HL-60/S4 (cell line): ENCODE measurements around the gene CYTH1.

Experiments
- in situ Hi-C: fragments of 300-500 bp; cut with MboI; formaldehyde crosslinking; loops from 2 replicates; pipeline ENCODE4 v1.14.3; 2022; ENCODE audit warnings: low sequenced_read_pairs

Gene CYTH1

GRCh38 chr17:78697122-78697521 is 85.0 kb downstream of the CYTH1 start:
- in situ Hi-C loops, result no loop called here

DNA sequence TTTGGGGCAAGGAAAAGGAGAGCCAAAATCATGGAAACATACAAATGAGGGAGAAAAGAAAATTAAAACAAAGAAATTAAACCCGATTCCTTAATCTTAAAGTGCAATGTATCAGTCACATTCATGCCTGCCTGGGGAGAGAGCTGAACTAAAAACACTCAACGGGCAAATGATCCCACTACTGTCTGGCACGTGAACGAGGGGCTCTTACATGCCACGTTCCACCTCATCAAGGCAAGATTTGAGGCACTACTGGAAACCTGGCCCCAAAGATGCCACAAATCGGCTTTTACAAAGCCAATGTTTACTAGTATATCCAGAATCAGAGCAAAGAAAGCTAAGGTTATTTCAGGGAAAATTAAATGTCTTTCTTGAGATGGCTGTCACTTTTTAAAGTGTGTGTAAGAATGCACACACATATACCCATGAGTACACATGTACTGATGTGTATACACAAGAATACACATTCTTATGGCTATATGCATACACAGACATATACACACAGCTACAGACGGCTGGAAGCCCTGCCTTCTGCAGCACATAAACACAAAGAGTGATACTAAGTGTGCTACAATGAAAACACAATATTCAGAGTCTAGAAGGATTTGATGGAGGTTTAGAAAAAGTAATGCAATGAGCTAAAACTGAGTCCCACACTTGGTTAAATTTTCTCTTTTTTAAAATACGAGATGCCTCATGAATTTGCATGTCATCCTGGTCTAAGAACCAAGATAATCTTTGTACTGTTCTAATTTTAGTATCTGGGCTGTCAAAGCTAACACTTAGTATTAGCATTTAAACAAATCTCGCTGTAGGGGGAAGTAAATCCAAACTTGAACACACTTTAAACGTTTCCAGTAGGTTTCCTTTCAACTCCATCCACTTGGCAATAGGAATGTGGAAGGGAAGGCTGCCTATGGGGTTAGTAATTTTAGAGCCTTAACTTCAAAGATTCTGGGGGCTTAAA is 85.8 kb downstream of the CYTH1 start:
- in situ Hi-C loops, result no loop called here

DNA sequence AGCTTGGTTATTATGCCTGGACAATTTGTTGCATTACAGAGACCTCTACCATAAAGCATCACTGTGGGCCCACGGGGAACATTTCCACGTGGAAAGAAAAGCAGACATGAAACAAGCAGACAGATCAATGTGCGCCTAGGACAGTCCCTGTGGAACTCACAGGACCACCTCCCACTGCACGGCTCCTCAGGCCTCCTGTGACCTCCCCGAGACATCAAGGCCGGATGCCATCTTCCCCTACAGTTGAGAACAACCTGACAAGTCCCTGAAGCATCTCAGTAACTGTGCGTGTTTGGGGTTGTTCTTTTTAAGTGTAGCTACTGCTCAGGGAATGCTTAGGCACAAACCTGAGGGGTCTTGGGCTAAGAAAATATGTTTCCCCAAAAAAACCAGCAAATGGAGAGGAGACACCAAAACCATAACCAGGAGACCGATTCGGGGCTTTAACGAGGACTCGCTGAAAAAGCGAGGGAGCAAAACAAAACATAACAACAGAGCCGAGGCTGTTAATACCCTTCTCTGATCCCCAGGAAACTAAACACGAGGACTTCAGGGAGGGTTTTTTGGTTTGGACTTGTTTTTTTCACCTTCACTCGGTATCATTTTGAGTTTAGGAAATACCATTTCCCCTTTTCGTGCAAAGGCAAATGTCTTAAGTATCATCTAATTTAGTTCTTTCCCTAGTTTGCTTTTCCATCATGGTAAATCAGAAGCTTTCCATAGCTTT is 87.1 kb downstream of the CYTH1 start:
- in situ Hi-C loops, result no loop called here

- in situ Hi-C loops, result no loop called here
Measured at GRCh38 chr17:78693346-78694083, 88.6 kb downstream of the CYTH1 start.

DNA sequence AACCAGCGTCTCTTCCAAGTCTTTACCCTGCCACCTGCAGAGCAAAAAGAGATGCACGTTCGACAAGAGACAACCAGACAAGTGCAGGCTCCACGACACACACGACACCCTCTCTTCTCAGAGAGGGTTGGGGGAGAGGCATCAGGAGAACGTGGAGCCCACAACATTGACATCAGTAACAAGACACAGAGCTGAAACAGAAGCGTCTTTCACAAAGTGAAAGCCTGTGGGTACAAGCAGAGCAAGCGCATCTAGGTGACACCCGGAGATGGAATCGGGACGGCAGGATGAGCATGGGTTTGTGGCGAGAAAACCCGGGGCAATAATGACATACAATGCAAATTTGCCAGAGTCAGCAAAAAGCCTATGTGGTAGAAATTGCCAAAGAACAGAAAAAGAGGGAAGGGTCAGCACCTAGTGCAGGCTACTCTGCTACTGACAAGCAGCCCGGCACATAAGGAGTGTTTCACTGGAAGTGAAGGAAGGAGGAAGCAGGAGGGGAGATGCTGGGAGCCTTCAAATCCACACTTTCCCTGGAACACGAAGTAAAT is 89.5 kb downstream of the CYTH1 start:
- in situ Hi-C loops, result no loop called here

GRCh38 chr17:78689029-78689428 is 93.0 kb downstream of the CYTH1 start:
- in situ Hi-C loops, result no loop called here

DNA sequence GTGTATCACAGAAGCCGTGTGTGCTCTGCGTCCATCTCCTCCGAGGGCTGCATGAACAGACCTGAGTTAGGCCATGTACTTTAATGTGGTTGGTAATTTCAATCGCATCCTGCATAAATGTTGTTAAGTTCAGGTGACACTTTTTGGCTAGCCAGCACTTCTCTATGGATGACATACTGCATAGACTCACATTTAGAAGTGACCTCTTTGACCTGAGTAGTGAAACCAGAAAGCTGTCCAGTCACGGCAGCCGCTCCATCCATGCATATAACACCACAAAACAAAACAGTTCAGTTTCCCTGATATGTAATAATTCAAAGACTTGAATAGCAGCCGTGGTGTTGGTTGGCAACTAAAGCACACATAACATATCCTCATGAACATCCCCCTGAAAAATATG is 94.1 kb downstream of the CYTH1 start:
- in situ Hi-C loops, result no loop called here

DNA sequence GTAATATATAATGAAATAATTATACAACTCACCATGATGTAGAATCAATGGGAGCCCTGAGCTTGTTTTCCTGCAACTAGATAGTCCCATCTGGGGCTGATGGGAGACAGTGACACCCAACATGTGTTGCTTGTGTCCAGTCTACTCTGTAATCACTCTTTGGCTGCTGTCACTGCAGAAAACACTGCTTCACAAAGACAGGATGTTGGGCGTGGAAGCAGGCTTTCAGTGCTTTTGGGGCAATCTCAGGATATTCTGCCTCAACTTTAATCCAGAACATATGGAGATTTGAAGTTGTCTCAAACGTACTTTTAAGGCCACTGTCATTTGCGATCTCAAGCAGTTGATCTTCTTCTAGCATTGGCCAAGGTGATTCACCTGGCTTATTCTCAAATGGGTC is 94.9 kb downstream of the CYTH1 start:
- in situ Hi-C loops, result no loop called here

GRCh38 chr17:78684026-78684425 is 98.0 kb downstream of the CYTH1 start:
- in situ Hi-C loops, result no loop called here

DNA sequence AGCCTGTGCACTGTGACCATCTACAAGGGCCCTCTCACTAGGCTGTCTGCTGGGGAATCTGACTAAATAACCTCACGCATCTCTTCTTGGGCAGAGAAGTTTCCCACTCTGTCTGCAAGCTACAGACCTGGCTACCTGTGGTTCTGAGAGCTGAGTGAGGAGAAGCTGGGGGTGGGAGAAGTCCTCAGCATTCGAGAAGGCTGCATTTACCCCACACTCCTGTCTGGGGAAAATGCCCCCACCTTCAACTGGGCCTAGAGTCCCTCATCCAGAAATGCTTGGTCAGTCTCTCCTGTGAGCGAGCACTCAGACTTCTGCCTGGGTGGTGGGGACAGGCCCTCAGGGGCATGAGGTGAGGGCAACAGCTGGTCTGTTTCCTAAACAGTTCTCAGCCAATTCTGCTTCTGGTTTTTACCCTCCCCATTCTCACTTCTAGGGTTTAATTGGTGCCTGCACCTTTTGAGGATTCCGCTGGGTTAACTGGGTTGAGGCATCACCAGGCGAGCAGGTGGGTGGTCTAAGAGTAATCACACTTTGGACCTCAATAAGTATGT is 98.6 kb downstream of the CYTH1 start:
- in situ Hi-C loops, result no loop called here

DNA sequence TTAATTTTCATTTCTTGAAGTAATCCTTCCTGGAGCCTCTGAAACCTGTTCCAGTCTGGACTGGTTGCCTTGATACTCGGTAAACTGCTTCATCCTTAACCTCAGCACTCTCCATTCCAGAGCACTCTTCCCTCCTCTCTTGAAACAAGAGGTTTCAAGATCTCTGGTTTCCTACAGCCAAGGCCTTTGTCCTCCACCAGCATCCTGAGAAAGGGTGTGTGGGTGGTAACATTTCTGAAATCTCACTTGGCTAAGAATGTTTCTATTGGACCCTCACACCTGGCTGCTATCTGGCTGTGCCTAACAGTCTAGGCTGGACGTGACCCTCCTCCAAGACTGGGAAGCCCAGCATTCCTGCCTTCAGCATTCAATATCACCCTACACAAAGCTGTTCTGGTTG is 99.7 kb downstream of the CYTH1 start:
- in situ Hi-C loops, result no loop called here

- in situ Hi-C loops, result no loop called here
Measured at GRCh38 chr17:78680436-78680835, 101.6 kb downstream of the CYTH1 start.

GRCh38 chr17:78679495-78680395 is 102.3 kb downstream of the CYTH1 start:
- in situ Hi-C loops, result no loop called here

DNA sequence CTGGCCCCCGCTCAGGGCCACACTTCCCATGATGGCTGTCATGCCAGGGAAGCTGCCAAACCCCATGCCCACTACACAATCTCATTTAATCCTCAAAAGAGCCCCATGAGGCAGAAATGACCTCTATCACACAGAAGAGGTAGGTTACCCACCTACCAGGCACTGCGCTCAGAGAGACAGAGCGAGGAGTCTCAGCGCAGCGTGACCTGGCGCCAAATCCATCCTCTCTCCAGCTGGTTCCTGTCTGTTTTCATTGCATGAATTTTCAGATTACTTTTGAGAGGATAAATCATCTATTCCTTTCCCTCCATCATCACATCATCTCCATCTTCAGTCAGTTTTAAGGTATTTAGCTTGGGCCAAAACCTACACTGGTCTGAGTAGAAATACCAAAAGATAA is 103.4 kb downstream of the CYTH1 start:
- in situ Hi-C loops, result no loop called here

GRCh38 chr17:78678222-78678557 is 103.9 kb downstream of the CYTH1 start:
- in situ Hi-C loops, result no loop called here

GRCh38 chr17:78677303-78678221 is 104.5 kb downstream of the CYTH1 start:
- in situ Hi-C loops, result no loop called here

- in situ Hi-C loops, result no loop called here
Measured at GRCh38 chr17:78676412-78677302, 105.4 kb downstream of the CYTH1 start.

DNA sequence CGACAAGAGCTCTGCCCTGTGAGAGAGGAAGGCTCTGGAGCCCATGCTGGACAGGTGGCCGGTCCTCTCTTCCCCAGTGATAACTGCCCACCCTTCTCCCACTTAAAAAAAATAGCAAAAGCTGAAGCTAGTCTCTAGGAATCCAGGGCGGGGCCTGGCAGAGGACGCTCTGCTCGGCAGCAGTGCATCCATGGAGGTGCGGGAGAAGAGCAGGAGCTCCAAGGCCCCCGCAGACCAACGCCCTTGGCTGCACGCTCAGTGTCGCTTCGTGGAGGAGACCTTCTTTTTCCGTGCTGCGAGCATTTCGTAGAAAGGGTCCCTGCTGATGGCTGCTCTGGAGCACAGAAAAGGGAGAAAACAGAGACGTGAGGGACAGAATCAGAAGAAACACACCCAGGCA is 106.2 kb downstream of the CYTH1 start:
- in situ Hi-C loops, result no loop called here
